Measurements from ENCODE around the gene CPAMD8.

CPAMD8 gene

DNA sequence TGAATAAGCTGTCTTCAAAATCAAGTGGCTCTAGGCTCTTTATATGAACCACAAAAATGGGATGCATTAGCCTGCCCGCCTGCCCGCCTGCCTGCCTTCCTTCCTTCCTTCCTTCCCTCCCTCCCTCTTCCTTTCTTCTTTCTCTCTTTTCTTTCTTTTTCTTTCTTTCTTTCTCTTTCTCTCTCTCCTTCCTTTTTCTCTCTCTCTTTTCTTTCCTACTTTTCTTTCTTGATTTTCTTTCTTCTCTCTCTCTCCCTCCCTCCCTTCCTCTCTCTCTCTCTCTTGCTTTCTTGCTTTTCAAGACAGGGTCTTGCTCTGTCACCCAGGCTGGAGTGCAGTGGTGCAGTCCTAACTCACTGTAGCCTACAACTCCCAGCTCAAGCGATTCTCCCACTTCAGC, 110.9 kb downstream of the CPAMD8 start:
- TF ChIP-seq, protein P1, sequence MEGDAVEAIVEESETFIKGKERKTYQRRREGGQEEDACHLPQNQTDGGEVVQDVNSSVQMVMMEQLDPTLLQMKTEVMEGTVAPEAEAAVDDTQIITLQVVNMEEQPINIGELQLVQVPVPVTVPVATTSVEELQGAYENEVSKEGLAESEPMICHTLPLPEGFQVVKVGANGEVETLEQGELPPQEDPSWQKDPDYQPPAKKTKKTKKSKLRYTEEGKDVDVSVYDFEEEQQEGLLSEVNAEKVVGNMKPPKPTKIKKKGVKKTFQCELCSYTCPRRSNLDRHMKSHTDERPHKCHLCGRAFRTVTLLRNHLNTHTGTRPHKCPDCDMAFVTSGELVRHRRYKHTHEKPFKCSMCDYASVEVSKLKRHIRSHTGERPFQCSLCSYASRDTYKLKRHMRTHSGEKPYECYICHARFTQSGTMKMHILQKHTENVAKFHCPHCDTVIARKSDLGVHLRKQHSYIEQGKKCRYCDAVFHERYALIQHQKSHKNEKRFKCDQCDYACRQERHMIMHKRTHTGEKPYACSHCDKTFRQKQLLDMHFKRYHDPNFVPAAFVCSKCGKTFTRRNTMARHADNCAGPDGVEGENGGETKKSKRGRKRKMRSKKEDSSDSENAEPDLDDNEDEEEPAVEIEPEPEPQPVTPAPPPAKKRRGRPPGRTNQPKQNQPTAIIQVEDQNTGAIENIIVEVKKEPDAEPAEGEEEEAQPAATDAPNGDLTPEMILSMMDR (IDR thresholded peaks at IDR 0.05; ENCODE audit: unreplicated experiment in 3 of 3): no peak
- H3K36me3 Mint-ChIP-seq (ENCODE audit: low read depth): peaks cover 67% of the 10 kb centered on the region
- no peaks in the 10 kb centered on the region for H3K4me1 Mint-ChIP-seq
- peaks cover 40% of the 10 kb centered on the region for H3K9me3 Mint-ChIP-seq
- no peak overlapping the region for H3K27ac Mint-ChIP-seq
- no peak overlapping the region for H3K4me3 Mint-ChIP-seq
- no peaks in the 10 kb centered on the region for H3K27me3 Mint-ChIP-seq (ENCODE audit: low read depth)

DNA sequence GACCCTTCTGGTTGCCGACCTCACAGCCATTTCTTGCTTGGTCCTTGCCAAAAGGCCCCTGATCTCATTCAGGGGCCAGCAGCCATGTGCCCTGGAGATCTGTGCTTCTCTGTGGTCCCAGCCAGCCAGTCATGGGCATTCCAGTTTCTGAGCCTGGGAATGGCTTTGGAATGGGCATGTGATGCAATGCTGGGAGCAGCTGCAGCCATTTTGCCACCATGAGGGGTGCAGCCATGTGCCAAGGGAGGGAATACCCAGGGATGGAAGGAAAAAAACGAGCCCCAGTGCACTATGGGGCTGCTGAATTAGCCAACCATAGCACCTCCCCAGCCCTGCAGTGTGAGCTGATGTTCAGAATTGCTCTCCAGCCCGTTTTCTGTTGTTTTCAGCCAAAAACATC, 111.5 kb downstream of the CPAMD8 start:
- H3K9me3 Mint-ChIP-seq: peaks cover 43% of the 10 kb centered on the region
- TF ChIP-seq, protein P1 (IDR thresholded peaks at IDR 0.05; ENCODE audit: unreplicated experiment in 3 of 3): no peak
- H3K4me3 Mint-ChIP-seq: no peak overlapping the region
- H3K27ac Mint-ChIP-seq: no peak overlapping the region
- no peaks in the 10 kb centered on the region for H3K27me3 Mint-ChIP-seq (ENCODE audit: low read depth)
- peaks cover 68% of the 10 kb centered on the region for H3K36me3 Mint-ChIP-seq (ENCODE audit: low read depth)
- no peaks in the 10 kb centered on the region for H3K4me1 Mint-ChIP-seq

DNA sequence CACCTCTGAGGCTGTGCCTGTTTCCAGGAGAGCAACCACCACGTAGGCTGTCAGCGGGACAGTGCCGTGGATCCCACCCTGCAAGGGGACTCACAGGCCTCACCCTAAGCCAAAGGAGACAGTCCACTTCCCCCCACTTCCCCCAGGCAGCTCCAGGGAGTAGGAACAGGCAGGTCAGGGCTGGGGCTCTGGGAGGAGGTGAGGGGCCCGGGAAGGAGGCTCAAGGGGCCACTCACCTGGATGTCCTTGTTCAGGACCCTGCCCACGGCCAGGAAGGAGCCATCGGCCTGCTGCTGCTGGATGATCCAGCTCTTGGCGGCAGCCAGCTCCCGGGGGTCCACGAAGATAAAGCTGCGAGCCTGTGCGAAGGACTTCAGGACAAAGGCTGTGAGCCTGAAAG, 112.2 kb downstream of the CPAMD8 start:
- Mint-ChIP-seq H3K9me3 (peaks cover 43% of the 10 kb centered on the region), H3K4me1 (no peaks in the 10 kb centered on the region), H3K27ac (no peak overlapping the region)

GRCh38 chr19:16912780-16913179, 113.8 kb downstream of the CPAMD8 start:
- Mint-ChIP-seq H3K27ac (no peak overlapping the region), H3K36me3 (ENCODE audit: low read depth) (peaks cover 53% of the 10 kb centered on the region), H3K27me3 (ENCODE audit: low read depth) (no peaks in the 10 kb centered on the region), H3K9me3 (peaks cover 38% of the 10 kb centered on the region), H3K4me3 (no peak overlapping the region), H3K4me1 (no peaks in the 10 kb centered on the region)
- TF ChIP-seq, protein P1 (IDR thresholded peaks at IDR 0.05; ENCODE audit: unreplicated experiment in 3 of 3): no peak

More for the DNA sequence above, 112.2 kb downstream of the CPAMD8 start:
- Mint-ChIP-seq H3K36me3 (ENCODE audit: low read depth) (peaks cover 63% of the 10 kb centered on the region), H3K4me3 (no peak overlapping the region), H3K27me3 (ENCODE audit: low read depth) (no peaks in the 10 kb centered on the region)
- TF ChIP-seq, protein P1 (IDR thresholded peaks at IDR 0.05; ENCODE audit: unreplicated experiment in 3 of 3): no peak

DNA sequence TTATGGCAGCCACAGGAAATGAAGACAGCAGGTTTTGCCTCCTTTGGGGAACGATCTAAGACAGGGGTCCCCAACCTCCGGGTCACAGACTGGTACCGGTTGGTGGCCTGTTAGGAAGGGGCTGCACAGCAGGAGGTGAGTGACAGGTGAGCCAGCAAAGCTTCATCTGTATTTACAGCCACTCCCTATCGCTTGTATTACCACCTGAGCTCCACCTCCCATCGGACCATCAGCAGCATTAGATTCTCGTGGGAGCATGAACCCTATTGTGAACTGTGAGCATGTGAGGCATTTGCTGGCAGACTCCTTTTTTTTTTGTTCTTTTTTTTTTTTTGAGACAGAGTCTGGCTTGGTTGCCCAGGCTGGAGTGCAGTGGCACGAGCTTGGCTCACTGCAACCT, 115.6 kb downstream of the CPAMD8 start:
- Mint-ChIP-seq H3K9me3 (peaks cover 33% of the 10 kb centered on the region), H3K27me3 (ENCODE audit: low read depth) (no peaks in the 10 kb centered on the region), H3K36me3 (ENCODE audit: low read depth) (peaks cover 46% of the 10 kb centered on the region), H3K4me1 (no peaks in the 10 kb centered on the region), H3K4me3 (no peak overlapping the region), H3K27ac (no peak overlapping the region)
- TF ChIP-seq, protein P1 (IDR thresholded peaks at IDR 0.05; ENCODE audit: unreplicated experiment in 3 of 3): no peak

DNA sequence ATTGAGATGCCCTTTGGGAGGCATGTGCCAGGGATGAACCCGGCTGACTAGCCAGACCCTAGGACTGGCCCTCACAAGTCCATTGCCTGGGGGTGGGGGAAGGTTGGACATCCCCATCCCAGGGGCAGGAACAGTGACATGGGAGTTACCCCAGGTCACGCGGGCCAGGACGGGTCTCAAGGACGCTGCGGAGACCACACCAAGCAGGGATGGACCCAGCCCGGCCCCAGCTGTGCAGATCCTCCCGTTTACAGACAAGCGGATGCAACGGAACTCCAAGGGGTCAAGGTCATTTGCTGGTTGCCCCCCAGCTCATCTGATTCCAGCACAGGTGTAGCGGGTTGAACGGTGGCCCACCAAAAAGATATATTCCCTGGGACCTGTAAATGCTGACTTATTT, 117.9 kb downstream of the CPAMD8 start:
- Mint-ChIP-seq H3K36me3 (ENCODE audit: low read depth) (peaks cover 29% of the 10 kb centered on the region), H3K9me3 (peaks cover 24% of the 10 kb centered on the region), H3K27ac (no peak overlapping the region), H3K4me3 (no peak overlapping the region), H3K4me1 (no peaks in the 10 kb centered on the region), H3K27me3 (ENCODE audit: low read depth) (no peaks in the 10 kb centered on the region)
- TF ChIP-seq, protein P1 (IDR thresholded peaks at IDR 0.05; ENCODE audit: unreplicated experiment in 3 of 3): no peak

Measured in nephron (organoid).